Adrenal gland (tissue), 5 donors: Measurements from ENCODE around the gene EHBP1L1.

Source experiments
- CTCF ChIP-seq, 6 experiments: fragments of 450-650 bp in 4 of 6; fragments of 200-600 bp in 2 of 6; sonication (generic) in 1 of 6; IDR thresholded peaks; 1 replicate in 5 of 6; 2 replicates in 1 of 6; pipeline versions ENCODE4 v1.5.1 to v1.8.0; 2016 to 2021; ENCODE audit warnings: antibody characterized with exemption in 6 of 6, mild to moderate bottlenecking in 2 of 6, moderate library complexity in 1 of 6
- POLR2A ChIP-seq, 2 donors: fragments of 450-650 bp; IDR thresholded peaks; one replicate each; pipeline ENCODE4 v1.6.1; 2017; ENCODE audit warnings: antibody characterized with exemption in 2 of 2, mild to moderate bottlenecking in 2 of 2, moderate library complexity in 1 of 2
- donor health status: DM: no; HTN: no; CAD: no.

GRCh38 chr11:65580756-65581155 is 4.9 kb downstream of the EHBP1L1 start:
- TF ChIP-seq POLR2A (IDR thresholded peaks at IDR 0.05): no peak
- TF ChIP-seq CTCF (IDR thresholded peaks at IDR 0.05): no peak
